H9 (cell line): Measurements from ENCODE around the gene PIEZO2. TPM values are rescaled to one million over a fixed set of nuclear protein-coding genes. Genes with fewer than 3 reads are reported as not detected.

Experiments
- DNase-seq: peaks from one replicate; pipeline ENCODE4 v3.0.0-alpha.2; 2017
- H2AFZ ChIP-seq: one replicate; pipeline ENCODE4 v1.6.1; 2013; ENCODE audit warnings: mild to moderate bottlenecking, low read length, control low read depth, moderate library complexity
- H2AK5ac ChIP-seq: 2 replicates; pipeline ENCODE4 v1.6.1; 2013; ENCODE audit warnings: low read length, control low read depth, mixed read lengths; ENCODE audit not compliant: insufficient read length
- H2BK120ac ChIP-seq: one replicate; pipeline ENCODE4 v1.6.1; 2013; ENCODE audit warnings: low read depth, mild to moderate bottlenecking, low read length, control low read depth, inconsistent platforms; ENCODE audit not compliant: poor library complexity, severe bottlenecking
- H2BK12ac ChIP-seq: 2 replicates; pipeline ENCODE4 v1.6.1; 2013; ENCODE audit warnings: low read length, control low read depth, mixed read lengths, low read depth; ENCODE audit not compliant: insufficient read length
- H2BK15ac ChIP-seq: 2 replicates; pipeline ENCODE4 v1.6.1; 2013; ENCODE audit warnings: low read depth, low read length, control low read depth
- H2BK20ac ChIP-seq: one replicate; pipeline ENCODE4 v1.6.1; 2013; ENCODE audit warnings: low read depth, mild to moderate bottlenecking, low read length, control low read depth, inconsistent platforms; ENCODE audit not compliant: poor library complexity, severe bottlenecking
- H2BK5ac ChIP-seq: 2 replicates; pipeline ENCODE4 v1.6.1; 2013; ENCODE audit warnings: low read length, control low read depth, mixed read lengths; ENCODE audit not compliant: insufficient read length
- H3K14ac ChIP-seq: 2 replicates; pipeline ENCODE4 v1.6.1; 2013; ENCODE audit warnings: low read length, control low read depth; ENCODE audit not compliant: insufficient read depth
- H3K18ac ChIP-seq: 2 replicates; pipeline ENCODE4 v1.6.1; 2013; ENCODE audit warnings: low read depth, mild to moderate bottlenecking, mixed read lengths, low read length, control low read depth; ENCODE audit not compliant: insufficient read length
- H3K23ac ChIP-seq: 2 replicates; pipeline ENCODE4 v1.6.1; 2013; ENCODE audit warnings: low read length, control low read depth, mixed read lengths, low read depth; ENCODE audit not compliant: insufficient read length
- H3K23me2 ChIP-seq: 2 replicates; pipeline ENCODE4 v1.6.1; 2013; ENCODE audit warnings: low read depth, mild to moderate bottlenecking, mixed read lengths, low read length, control low read depth; ENCODE audit not compliant: insufficient read length, poor library complexity, severe bottlenecking
- H3K27ac ChIP-seq: 2 replicates; pipeline ENCODE4 v1.5.1; 2013; ENCODE audit warnings: low read length, control low read depth, mixed read lengths, low read depth; ENCODE audit not compliant: insufficient read length
- H3K27me3 ChIP-seq: 2 replicates; pipeline ENCODE4 v1.6.1; 2013; ENCODE audit warnings: low read length, control low read depth, inconsistent platforms; ENCODE audit not compliant: insufficient read depth
- H3K4ac ChIP-seq: 2 replicates; pipeline ENCODE4 v1.6.1; 2013; ENCODE audit warnings: low read depth, mild to moderate bottlenecking, control low read depth, inconsistent platforms, low read length, moderate library complexity
- H3K4me1 ChIP-seq: 2 replicates; pipeline ENCODE4 v1.6.1; 2013; ENCODE audit warnings: low read length, control low read depth, inconsistent platforms; ENCODE audit not compliant: insufficient read depth
- H3K4me2 ChIP-seq: 2 replicates; pipeline ENCODE4 v1.6.1; 2013; ENCODE audit warnings: low read length, control low read depth, mixed read lengths; ENCODE audit not compliant: insufficient read length, insufficient read depth
- H3K56ac ChIP-seq: 2 replicates; pipeline ENCODE4 v1.6.1; 2013; ENCODE audit warnings: low read depth, mild to moderate bottlenecking, mixed read lengths, low read length, control low read depth; ENCODE audit not compliant: insufficient read length
- H3K79me1 ChIP-seq: 2 replicates; pipeline ENCODE4 v1.6.1; 2013; ENCODE audit warnings: low read depth, mild to moderate bottlenecking, moderate library complexity, low read length, control low read depth, inconsistent platforms; ENCODE audit not compliant: insufficient read depth, poor library complexity, severe bottlenecking
- H3K79me2 ChIP-seq: 2 replicates; pipeline ENCODE4 v1.6.1; 2013; ENCODE audit warnings: low read length, control low read depth, inconsistent platforms; ENCODE audit not compliant: insufficient read depth
- H3K9ac ChIP-seq: 2 replicates; pipeline ENCODE4 v1.6.1; 2013; ENCODE audit warnings: low read length, control low read depth, mixed read lengths; ENCODE audit not compliant: insufficient read length; ENCODE audit errors: extremely low read depth
- H3K9me3 ChIP-seq: one replicate; pipeline ENCODE4 v1.6.1; 2013; ENCODE audit warnings: low read depth, low read length, inconsistent platforms; ENCODE audit not compliant: control insufficient read depth
- H3T11ph ChIP-seq: one replicate; pipeline ENCODE4 v1.6.1; 2013; ENCODE audit warnings: mild to moderate bottlenecking, low read length, control low read depth, inconsistent platforms
- H4K20me1 ChIP-seq: one replicate; pipeline ENCODE4 v1.6.1; 2013; ENCODE audit not compliant: control insufficient read depth, insufficient read length, insufficient read depth
- H4K5ac ChIP-seq: 2 replicates; pipeline ENCODE4 v1.6.1; 2013; ENCODE audit warnings: low read depth, mild to moderate bottlenecking, mixed read lengths, low read length, control low read depth; ENCODE audit not compliant: insufficient read length
- H4K8ac ChIP-seq: replicated peaks from 2 replicates; pipeline ENCODE4 v1.6.1; 2013; ENCODE audit warnings: low read length, control low read depth, mixed read lengths, low read depth; ENCODE audit not compliant: insufficient read length
- H4K91ac ChIP-seq: 2 replicates; pipeline ENCODE4 v1.6.1; 2013; ENCODE audit warnings: low read depth, mild to moderate bottlenecking, moderate library complexity, mixed read lengths, low read length, control low read depth; ENCODE audit not compliant: insufficient read length
- H3K27ac Mint-ChIP-seq, 3 experiments: 2 replicates in 2 of 3; 3 replicates in 1 of 3; pipeline ENCODE4 v1.8.0; 2020 to 2021; ENCODE audit warnings: mixed read lengths in 3 of 3, mild to moderate bottlenecking in 1 of 3, moderate library complexity in 1 of 3
- H3K27me3 Mint-ChIP-seq: 2 replicates; pipeline ENCODE4 v1.8.0; 2021; ENCODE audit warnings: low read depth, mild to moderate bottlenecking, moderate library complexity, mixed read lengths
- H3K36me3 Mint-ChIP-seq, 3 experiments: 2 replicates in 2 of 3; 3 replicates in 1 of 3; pipeline ENCODE4 v1.8.0; 2020 to 2021; ENCODE audit warnings: low read depth in 3 of 3, mixed read lengths in 3 of 3; ENCODE audit not compliant: insufficient read depth in 1 of 3
- H3K4me1 Mint-ChIP-seq, 2 experiments: 2 replicates each; pipeline ENCODE4 v1.8.0; 2020; ENCODE audit warnings: mixed read lengths in 2 of 2
- H3K4me3 Mint-ChIP-seq, 2 experiments: 2 replicates in 1 of 2; 3 replicates in 1 of 2; pipeline ENCODE4 v1.8.0; 2020 to 2021; ENCODE audit warnings: mild to moderate bottlenecking in 2 of 2, mixed read lengths in 2 of 2, moderate library complexity in 1 of 2
- H3K9me3 Mint-ChIP-seq, 2 experiments: 2 replicates in 1 of 2; 3 replicates in 1 of 2; pipeline ENCODE4 v1.8.0; 2020; ENCODE audit warnings: mild to moderate bottlenecking in 2 of 2, mixed read lengths in 2 of 2, moderate library complexity in 1 of 2
- CTCF ChIP-seq: fragments of 200-600 bp; sonication (generic); conservative IDR thresholded peaks from 3 replicates; pipeline ENCODE4 v1.8.0; 2021; ENCODE audit warnings: antibody characterized with exemption, mild to moderate bottlenecking
- WGBS: extraction: QIAGEN DNeasy Blood & Tissue Kit; methylation state at CpG from one replicate; pipeline ENCODE4 v1.1.7; 2013; ENCODE audit warnings: missing lambda C conversion rate, low lambda C conversion rate, mixed read lengths; ENCODE audit not compliant: insufficient read length; ENCODE audit errors: extremely low coverage; 5-methylcytosine and 5-hydroxymethylcytosine counted together
- total RNA-seq: library from RNA; stranded (reverse); gene quantifications from 2 replicates; pipeline ENCODE4 v1.2.1, GENCODE V29; 2021

The PIEZO2 gene
- total RNA-seq, 1 experiment from 2014 or later = 3.9 TPM

- no peak overlapping the region for H2BK5ac ChIP-seq
- no peak overlapping the region for H4K8ac ChIP-seq
- no peak for TF ChIP-seq CTCF
- H3K9me3 ChIP-seq = no peaks in the 10 kb centered on the region
- H3K79me2 ChIP-seq = no peaks in the 10 kb centered on the region
- no peak overlapping the region for H3K9ac ChIP-seq
- no peaks in the 10 kb centered on the region for H3K79me1 ChIP-seq
- no peak overlapping the region for H4K5ac ChIP-seq
- no peak for DNase-seq
- H3K56ac ChIP-seq = no peak overlapping the region
- H3K14ac ChIP-seq = no peak overlapping the region
- H3K23me2 ChIP-seq = no peaks in the 10 kb centered on the region
- Mint-ChIP-seq H3K4me3 (no peak overlapping the region), H3K27me3 (peaks cover 60% of the 10 kb centered on the region), H3K9me3 (no peaks in the 10 kb centered on the region), H3K27ac (no peak overlapping the region), H3K4me1 (peaks cover 14% of the 10 kb centered on the region in 2 experiments), H3K36me3 (no peaks in the 10 kb centered on the region)
- H3K4me2 ChIP-seq = no peak overlapping the region
- no peak overlapping the region for H3K18ac ChIP-seq
- peaks cover 2% of the 10 kb centered on the region; the same call in 1 of the 2 replicates for H3K4me1 ChIP-seq
- no peak overlapping the region for H2AFZ ChIP-seq
- H2BK12ac ChIP-seq = no peak overlapping the region
- no peak overlapping the region for H3K4ac ChIP-seq
- H2BK120ac ChIP-seq = no peak overlapping the region
- H3T11ph ChIP-seq = no peak overlapping the region
- no peak overlapping the region for H3K23ac ChIP-seq
- no peak overlapping the region for H2BK15ac ChIP-seq
- H3K27ac ChIP-seq = no peak overlapping the region
- no CpG with 5 or more reads among the region's 2 CpGs for WGBS
- no peaks in the 10 kb centered on the region for H4K20me1 ChIP-seq
- no peak overlapping the region for H2BK20ac ChIP-seq
- H2AK5ac ChIP-seq = no peak overlapping the region
- H4K91ac ChIP-seq = no peak overlapping the region
- H3K27me3 ChIP-seq = peaks cover 2% of the 10 kb centered on the region; the same call in 1 of the 2 replicates
These were observed 10.9 kb upstream of the PIEZO2 start for GRCh38 chr18:11160313-11160712.
